GM19043 (cell line): ENCODE data around the gene GTF3C1.

ENCODE experiments used
- ATAC-seq: cut with Tn5 transposase; IDR thresholded peaks from one replicate; pipeline ENCODE4 v1.9.1; 2021; ENCODE audit warnings: low read depth; ENCODE audit not compliant: unreplicated experiment

GTF3C1 gene

GRCh38 chr16:27564224-27564623, 14.5 kb upstream of the GTF3C1 start:
- no peak for ATAC-seq

DNA sequence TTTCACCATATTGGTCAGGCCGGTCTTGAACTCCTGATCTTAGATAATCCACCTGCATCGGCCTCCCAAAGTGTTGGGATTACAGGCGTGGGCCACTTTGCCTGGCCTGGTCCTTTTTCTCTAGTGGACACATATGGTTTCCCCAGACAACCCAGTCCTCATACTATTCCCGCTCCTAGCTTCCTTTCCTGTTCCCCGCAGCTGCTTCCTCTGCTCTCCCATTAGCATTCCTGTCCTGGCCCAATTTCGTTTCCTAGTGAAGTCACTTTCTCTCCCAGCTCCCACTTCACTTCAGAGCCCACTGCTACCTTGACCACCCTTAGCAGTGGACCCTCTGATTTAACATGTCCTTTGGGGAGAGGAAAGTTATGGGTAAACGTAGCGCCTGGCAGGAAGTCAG, 11.5 kb upstream of the GTF3C1 start:
- no peak for ATAC-seq

GRCh38 chr16:27558932-27559331, 9.2 kb upstream of the GTF3C1 start:
- ATAC-seq, result no peak

GRCh38 chr16:27558434-27558833, 8.7 kb upstream of the GTF3C1 start:
- no peak for ATAC-seq

DNA sequence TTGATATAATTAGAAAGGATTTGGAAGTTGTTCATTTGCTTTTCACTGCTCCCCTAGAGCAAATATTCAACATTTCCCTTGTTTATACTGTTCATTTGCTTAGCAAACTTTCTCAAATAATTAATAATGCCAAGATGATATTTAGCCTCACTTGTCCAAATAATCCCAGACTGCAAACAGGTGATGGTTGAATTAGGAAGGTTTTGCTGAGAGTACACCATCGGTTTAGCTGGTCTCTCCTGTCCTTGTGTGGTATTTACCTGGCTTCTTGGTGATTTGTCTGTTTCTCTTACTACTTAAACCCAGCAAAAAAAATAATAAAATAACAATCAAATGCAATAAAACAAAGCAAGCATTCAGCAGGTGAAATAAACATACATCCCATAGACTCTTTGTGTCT, 6.8 kb upstream of the GTF3C1 start:
- ATAC-seq, result no peak

GRCh38 chr16:27551036-27551435, 1.3 kb upstream of the GTF3C1 start:
- ATAC-seq, result no peak

GRCh38 chr16:27550582-27550920, 838 bp upstream of the GTF3C1 start:
- no peak for ATAC-seq

DNA sequence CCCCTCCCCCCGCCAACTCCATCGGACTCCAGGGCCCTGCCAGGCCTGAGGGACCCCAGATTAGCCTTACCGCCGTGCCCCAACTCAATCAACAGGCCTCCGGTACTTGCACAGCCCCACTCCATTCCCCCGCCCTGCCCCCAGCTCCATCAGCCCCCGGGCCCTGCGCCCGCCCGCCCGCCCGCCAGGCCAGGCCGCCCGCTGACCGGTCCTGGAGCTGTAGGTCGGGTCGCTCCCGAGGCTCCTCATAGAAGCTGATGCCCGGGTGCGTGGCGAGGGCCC, 308 bp downstream of the GTF3C1 start:
- peak; percentile 16 for ATAC-seq

- no peak for ATAC-seq
These were observed 1.9 kb downstream of the GTF3C1 start for GRCh38 chr16:27547851-27548250.

DNA sequence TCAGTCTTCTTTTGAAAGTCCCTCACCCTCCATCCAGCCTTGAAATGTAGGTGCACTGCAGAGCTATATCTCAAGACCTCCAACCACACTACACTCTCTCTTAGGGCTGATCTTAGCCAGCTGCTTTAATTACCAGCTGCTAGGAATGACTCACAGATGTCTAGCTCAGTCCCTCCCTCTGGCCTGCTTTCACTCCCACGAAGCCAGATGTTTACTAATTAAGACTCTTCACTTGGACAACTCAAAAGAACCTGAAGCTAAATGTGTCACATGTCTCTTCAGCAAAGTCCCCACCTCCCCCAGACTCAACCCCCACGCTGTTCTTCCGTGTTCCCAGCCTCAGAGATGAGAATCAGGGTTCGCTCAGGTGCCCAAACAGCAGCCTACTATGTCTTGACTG, 2.6 kb downstream of the GTF3C1 start:
- no peak for ATAC-seq

DNA sequence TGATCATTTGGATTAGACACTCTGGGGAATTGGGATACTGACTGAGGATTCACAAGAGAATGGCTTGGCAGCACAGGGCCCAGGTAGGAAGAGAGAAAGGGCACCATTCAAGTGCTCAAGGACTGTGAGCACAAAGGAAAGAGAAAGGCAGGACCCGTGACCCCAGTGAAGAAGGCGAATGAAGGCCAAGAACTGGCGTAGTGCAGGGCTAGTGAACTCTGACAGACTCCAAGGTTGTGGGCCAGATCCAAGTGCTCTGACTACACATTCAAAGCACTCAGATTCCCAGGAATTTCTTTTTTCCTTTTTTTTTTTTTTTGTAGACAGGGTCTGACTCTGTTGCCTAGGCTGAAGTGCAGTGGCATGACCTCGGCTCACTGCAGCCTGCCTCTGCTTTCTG, 5.0 kb downstream of the GTF3C1 start:
- no peak for ATAC-seq

DNA sequence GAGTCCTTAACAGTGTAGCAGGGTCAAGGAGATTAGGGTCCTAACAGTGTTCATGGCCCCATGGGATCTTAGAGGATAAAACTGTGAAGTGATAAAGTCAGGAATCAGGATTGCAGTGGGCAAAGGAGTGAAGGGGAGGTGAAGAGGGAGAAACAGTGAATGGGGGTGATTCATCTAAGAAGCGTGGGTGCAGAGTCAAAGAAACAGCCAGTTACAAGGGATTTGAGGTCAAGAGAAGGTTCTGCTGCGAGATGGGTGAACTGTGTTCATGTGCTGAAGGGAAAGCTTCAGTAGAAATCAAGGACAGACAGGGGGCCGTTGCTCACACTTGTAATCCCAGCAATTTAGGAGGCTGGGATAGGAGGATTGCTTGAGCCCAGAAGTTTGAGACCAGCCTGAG, 5.9 kb downstream of the GTF3C1 start:
- ATAC-seq, result no peak

GRCh38 chr16:27539636-27540035, 10.1 kb downstream of the GTF3C1 start:
- ATAC-seq, result no peak

- ATAC-seq, result no peak
These were observed 10.6 kb downstream of the GTF3C1 start for GRCh38 chr16:27539120-27539519.

GRCh38 chr16:27538528-27538927, 11.2 kb downstream of the GTF3C1 start:
- ATAC-seq, result no peak

DNA sequence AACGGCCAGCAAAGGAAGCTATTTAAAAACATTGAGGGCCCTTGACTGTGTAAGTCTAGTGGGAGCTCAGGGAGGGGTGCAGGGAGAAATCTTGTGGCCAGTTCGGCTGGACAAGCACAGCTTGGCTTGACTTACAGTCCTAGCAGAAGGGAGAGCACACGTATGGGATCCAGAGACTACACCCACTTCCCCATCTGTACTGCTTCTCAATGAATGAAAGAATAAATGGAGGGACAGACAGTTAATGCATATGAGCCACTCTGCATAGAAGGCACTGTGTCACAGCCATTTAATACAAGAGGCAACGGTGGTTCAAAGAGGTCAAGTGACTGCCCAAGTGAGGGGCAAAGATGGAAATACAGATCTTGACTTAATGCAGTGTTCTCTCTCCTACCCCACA, 15.5 kb downstream of the GTF3C1 start:
- ATAC-seq, result no peak

DNA sequence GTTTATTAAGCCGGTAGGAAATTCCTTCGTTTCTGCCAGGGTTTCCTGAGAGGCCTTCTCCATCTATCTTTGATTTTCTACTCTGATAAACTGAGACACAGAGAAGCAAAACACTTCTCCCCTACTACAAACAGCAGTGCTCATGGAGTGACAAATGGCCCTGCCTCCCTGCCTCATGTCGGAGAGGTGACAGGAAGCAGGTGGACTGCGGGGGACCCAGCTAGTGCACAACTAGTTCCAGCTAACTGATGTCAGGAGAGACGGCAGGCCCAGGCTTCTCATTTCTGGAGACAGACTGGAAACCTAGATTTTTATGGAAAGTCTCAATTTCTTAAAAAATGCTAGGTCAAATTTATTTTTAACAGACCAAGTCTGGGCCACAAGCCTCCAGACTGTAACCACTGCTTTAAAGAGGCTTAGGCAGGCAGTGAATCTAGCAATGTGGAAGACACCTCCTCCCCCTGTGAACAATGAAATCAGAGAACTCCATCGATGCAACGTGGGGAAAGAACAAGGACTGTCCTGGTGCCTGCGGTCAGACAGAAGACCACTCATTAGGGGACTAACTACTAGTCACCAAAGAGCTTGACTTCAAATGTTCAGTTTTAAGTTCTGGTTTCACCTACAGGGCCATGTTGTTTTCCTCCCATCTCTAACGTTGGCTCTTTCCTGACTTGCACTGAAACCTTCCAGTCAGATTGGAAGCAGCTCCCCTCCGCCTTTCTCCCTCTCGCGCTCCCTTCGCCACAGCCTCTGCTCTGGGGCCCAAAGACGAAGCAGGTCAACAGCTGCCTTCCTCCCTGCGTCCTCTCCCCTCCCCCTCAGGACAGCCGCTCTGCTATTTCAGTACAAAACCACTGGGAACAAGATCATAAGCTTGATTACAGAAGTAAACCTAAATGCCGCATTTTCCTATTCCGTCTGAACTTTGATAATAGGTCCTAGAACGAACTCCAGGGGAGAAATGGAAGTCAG, 17.6 kb downstream of the GTF3C1 start:
- ATAC-seq, result no peak

DNA sequence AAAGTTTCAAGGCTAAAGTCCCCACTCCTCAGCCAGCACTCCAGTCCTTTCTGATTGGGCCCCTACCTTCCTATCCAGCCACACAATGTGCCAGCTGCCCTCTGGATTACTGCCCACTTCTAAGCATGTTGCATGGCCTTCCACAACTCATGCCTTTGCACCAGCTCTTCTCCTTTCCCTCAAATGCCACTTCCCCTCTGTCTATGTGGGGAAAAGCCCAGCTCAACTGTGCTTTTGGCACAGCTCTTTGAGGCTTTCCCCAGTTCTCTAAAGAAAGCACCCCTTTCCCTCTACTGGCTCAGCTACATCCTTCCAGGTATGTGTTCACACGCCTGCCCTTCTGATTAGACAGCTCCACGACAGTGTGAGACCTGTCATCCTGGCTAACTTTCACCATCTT, 18.5 kb downstream of the GTF3C1 start:
- no peak for ATAC-seq

GRCh38 chr16:27529962-27530361, 19.8 kb downstream of the GTF3C1 start:
- ATAC-seq, result no peak

DNA sequence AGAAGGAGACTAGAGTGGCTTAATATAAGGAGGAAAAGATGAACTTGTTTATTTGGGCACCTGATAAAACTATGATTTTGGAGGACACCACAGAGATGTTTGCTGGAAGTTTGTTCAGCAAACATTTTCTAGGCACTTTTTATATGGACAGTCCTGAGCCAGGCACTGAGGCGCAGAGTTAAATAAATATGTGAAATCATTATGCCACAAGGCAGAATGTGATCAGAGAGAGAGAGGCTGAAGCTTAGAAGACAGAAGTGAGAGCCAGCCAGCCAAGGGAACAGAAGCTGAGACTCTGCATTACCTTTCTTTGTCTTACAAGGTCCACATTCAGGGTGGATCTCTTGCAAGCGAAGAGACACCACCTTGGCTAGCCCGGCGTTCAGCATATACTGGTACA, 21.4 kb downstream of the GTF3C1 start:
- no peak for ATAC-seq

- ATAC-seq, result no peak
These were observed 23.5 kb downstream of the GTF3C1 start for GRCh38 chr16:27526180-27526579.

DNA sequence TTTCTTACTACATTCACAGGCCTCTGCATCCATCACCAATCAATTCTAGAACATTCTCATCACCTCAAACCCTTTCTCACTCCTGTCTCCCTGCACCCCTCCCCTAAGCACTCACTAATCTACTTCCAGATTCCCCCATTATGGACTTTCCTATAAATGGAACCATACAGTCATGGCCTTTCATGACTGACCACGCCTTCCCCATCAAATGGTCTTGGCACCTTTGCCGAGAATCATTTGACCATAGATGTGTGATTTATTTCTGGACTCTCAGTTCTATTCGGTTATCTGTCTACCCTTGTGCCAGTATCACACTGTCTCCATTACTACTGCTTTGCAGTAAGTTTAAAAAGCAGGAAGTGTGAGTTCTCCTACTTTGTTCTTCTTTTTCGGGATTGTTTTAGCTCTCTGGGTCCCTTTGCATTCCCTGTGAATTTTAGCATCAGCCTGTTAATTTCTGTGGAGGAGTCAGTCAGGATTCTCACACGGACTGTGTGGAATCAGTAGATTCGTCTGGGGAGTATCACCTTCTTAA, 27.5 kb downstream of the GTF3C1 start:
- ATAC-seq, result no peak
